GM10266 (cell line): ENCODE measurements around the gene EPM2AIP1.

Experiments
- DNase-seq: peaks from one replicate; pipeline ENCODE4 v3.0.0; 2012; ENCODE audit errors: extremely low spot score
- TF ChIP-seq, protein P1 (sequence below): IDR thresholded peaks from 2 replicates; pipeline ENCODE4 v1.5.1; 2012; ENCODE audit warnings: mild to moderate bottlenecking, low read depth; ENCODE audit not compliant: control insufficient read depth, insufficient read depth; ENCODE audit errors: missing control alignments

The EPM2AIP1 gene

DNA sequence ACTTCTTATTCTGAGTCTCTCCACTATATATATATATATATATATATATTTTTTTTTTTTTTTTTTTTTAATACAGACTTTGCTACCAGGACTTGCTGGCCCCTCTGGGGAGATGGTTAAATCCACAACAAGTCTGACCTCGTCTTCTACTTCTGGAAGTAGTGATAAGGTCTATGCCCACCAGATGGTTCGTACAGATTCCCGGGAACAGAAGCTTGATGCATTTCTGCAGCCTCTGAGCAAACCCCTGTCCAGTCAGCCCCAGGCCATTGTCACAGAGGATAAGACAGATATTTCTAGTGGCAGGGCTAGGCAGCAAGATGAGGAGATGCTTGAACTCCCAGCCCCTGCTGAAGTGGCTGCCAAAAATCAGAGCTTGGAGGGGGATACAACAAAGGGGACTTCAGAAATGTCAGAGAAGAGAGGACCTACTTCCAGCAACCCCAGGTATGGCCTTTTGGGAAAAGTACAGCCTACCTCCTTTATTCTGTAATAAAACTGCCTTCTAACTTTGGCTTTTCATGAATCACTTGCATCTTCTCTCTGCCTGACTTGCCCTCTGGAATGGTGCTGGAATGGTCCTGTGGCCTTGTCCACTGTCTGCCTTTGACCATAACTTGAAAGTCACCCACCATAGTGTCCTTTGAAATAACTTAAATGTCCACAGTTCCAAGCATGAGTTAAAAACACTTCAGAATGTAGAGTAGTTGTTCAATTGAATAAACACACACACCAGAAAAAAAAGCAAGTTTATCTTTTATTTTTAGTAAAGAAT is 32.8 kb upstream of the EPM2AIP1 start:
- TF ChIP-seq, protein P1, sequence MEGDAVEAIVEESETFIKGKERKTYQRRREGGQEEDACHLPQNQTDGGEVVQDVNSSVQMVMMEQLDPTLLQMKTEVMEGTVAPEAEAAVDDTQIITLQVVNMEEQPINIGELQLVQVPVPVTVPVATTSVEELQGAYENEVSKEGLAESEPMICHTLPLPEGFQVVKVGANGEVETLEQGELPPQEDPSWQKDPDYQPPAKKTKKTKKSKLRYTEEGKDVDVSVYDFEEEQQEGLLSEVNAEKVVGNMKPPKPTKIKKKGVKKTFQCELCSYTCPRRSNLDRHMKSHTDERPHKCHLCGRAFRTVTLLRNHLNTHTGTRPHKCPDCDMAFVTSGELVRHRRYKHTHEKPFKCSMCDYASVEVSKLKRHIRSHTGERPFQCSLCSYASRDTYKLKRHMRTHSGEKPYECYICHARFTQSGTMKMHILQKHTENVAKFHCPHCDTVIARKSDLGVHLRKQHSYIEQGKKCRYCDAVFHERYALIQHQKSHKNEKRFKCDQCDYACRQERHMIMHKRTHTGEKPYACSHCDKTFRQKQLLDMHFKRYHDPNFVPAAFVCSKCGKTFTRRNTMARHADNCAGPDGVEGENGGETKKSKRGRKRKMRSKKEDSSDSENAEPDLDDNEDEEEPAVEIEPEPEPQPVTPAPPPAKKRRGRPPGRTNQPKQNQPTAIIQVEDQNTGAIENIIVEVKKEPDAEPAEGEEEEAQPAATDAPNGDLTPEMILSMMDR: no peak
- DNase-seq: no peak

DNA sequence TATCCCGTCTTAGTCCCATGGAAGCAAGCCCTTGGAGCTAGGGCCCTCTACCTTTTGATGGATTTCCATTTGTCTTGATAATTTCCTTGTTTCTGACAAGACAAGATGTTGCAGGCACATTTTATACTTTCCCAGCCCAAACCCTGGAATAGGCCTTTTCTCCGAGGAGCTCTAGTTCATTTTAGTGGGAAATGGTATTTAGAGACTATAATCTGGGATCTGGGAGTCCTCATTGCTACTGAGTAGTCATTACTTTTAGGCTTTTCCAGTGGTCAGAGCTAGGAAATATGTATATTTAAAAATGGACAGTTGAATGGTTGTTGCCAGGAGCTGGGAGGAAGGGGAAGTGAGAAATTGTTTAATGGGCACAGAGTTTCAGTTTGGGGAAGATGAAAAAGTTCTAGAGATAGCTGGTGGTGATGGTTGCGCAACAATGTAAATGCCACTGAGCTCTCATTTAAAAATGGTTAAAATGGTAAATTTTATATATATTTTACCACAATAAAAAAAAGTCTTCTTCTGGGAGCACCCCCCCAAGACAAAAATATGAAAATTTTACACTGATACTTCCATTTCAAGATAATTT is 32.0 kb upstream of the EPM2AIP1 start:
- TF ChIP-seq, protein P1: no peak
- no peak for DNase-seq

DNA sequence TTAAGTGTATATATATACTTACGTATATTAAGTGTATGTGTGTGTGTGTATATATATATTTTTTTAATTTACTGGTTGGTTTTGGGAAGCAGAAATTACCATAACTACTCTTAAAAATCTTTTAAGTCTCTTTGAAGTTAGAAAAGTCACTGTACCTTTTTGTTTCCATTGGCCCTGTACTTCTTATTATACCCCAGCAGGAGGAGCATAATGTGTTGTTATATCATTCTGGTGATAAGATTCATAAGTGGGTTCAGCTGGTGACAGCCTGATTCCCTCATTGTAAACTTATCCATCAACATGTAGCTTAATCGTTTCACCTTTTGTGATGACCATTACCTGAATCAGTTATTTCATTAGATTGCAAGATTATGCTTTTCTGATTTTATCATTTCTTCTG is 31.2 kb upstream of the EPM2AIP1 start:
- peak; percentile 13 for DNase-seq
- TF ChIP-seq, protein P1: peak; percentile 45

DNA sequence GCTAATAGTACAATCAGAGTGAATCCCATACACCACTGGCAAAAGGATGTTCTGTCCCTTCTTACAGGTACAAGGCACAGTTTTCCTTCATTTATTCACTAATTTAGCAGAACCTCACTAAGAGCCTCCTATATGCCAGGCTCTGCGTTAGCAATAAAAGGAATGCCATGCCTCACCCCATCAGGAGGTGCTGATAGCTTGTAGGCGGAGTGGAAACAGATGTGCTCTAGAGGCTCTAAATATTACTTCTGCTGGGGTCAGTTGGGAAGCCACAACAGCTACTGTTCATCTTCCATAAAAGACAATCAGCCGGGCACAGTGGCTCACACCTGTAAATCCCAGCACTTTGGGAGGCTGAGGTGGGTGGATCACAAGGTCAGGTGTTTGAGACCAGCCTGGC is 24.8 kb upstream of the EPM2AIP1 start:
- TF ChIP-seq, protein P1: no peak
- DNase-seq: no peak

DNA sequence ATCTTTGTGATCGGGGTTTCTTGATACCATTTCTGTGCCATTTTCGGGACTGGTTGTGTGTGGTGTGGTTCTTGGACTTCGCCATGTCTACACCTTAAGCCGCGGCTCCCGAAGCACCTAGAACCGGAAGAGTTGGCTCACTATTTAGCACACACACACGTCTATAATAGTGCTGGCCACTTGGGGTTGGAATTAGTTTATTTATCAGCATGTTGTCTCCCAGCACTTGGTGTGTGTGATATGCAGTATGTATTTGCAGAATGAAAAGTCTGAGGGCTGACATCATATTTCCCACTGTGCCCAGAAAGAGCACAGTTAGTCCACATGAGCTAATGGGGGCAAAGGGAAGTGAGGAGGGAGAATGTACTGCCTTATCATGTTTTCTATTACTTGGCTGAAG is 24.0 kb upstream of the EPM2AIP1 start:
- TF ChIP-seq, protein P1: no peak
- DNase-seq: no peak

DNA sequence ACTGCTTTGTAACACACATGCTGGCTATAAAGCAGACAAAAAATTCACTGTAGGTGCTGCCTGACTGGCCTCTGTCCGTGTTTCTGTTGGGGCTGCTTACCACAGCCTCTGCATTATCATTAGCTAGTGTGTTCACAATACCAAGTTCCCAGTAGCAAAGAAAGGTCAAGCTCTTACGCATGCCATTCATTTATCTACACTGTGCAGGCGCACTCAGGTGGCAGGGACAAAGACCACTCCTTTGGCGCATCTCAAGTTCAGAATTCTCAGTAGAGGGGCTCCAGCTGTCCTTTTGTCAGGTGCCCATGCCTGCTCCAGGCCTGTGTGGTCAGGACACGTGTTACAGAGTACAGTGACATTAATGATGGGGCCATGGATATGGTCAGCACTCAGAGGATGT is 22.7 kb upstream of the EPM2AIP1 start:
- no peak for DNase-seq
- TF ChIP-seq, protein P1: no peak

DNA sequence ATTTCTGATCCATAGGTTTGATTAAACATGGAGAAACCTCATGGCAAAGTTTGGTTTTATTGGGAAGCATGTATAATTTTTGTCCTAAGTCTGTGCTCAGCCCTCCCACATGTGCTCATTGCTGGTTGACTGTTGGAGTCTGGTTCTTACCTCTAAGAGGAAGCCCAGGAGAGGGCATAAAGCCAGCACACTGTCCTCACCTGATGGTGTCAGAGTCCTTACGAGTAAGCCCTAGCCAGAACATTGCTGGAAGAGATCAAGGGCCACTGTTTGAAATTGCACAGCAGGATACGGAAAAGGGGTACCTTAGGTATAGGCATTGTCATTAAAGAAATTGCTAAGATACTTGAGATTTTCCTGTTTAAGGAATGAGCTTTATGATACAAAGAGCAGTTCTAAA is 21.7 kb upstream of the EPM2AIP1 start:
- TF ChIP-seq, protein P1: no peak
- DNase-seq: no peak
